ENCODE measurements around the gene ESRRG.

Gene ESRRG

GRCh38 chr1:216626394-216627067 lies 96.7 kb downstream of the ESRRG start:
- no peak for DNase-seq

GRCh38 chr1:216621536-216621935 lies 101.7 kb downstream of the ESRRG start:
- DNase-seq = no peak

GRCh38 chr1:216617081-216617875 lies 106.0 kb downstream of the ESRRG start:
- DNase-seq = no peak

- no peak for DNase-seq
These were observed 106.8 kb downstream of the ESRRG start for GRCh38 chr1:216616425-216616824.

GRCh38 chr1:216614011-216614934 lies 109.0 kb downstream of the ESRRG start:
- DNase-seq = no peak

GRCh38 chr1:216612291-216612690 lies 110.9 kb downstream of the ESRRG start:
- no peak for DNase-seq

- no peak for DNase-seq
These were observed 116.0 kb downstream of the ESRRG start for GRCh38 chr1:216607067-216607697.

GRCh38 chr1:216606047-216606637 lies 117.1 kb downstream of the ESRRG start:
- no peak for DNase-seq

GRCh38 chr1:216604771-216605170 lies 118.5 kb downstream of the ESRRG start:
- DNase-seq = no peak

GRCh38 chr1:216600730-216601609 lies 122.3 kb downstream of the ESRRG start:
- DNase-seq = no peak

GRCh38 chr1:216599851-216600250 lies 123.4 kb downstream of the ESRRG start:
- no peak for DNase-seq

- DNase-seq = no peak
These were observed 124.8 kb downstream of the ESRRG start for GRCh38 chr1:216598448-216598847.

- DNase-seq = no peak
These were observed 126.9 kb downstream of the ESRRG start for GRCh38 chr1:216596281-216596862.

GRCh38 chr1:216587715-216588114 lies 135.5 kb downstream of the ESRRG start:
- no peak for DNase-seq

- DNase-seq = no peak
These were observed 141.1 kb downstream of the ESRRG start for GRCh38 chr1:216582151-216582550.

GRCh38 chr1:216580538-216581057 lies 142.6 kb downstream of the ESRRG start:
- DNase-seq = no peak

- DNase-seq = no peak
These were observed 146.8 kb downstream of the ESRRG start for GRCh38 chr1:216576234-216576937.

GRCh38 chr1:216566641-216567205 lies 156.5 kb downstream of the ESRRG start:
- no peak for DNase-seq

GRCh38 chr1:216563087-216563486 lies 160.1 kb downstream of the ESRRG start:
- no peak for DNase-seq

- no peak for DNase-seq
These were observed 160.8 kb downstream of the ESRRG start for GRCh38 chr1:216562383-216562782.
